ENCODE measurements around the gene FMO3. TPM values are rescaled to one million over a fixed set of nuclear protein-coding genes. Genes with fewer than 3 reads are reported as not detected.

The FMO3 gene
- total RNA-seq, 2 experiments from 2014 or later = not detected

DNA sequence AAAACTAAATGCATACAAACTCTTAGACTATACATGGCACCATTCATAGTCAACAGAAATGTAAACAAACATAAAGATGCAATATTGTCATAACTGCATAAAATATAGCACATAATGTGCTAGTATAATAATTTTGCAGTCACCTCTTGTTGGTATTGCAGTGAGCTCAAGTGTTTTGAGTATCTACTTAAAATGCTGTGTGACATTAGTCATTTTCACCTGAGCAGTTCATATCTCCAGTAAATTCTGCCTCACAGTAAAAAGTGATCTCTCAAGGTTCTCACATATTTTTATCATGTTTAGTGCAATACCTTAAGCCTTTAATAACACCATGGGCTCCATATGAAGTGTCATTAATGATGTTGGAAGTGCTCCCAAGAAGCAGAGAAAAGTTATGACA is 64.8 kb downstream of the FMO3 start:
- CTCF ChIA-PET = no interaction called here

DNA sequence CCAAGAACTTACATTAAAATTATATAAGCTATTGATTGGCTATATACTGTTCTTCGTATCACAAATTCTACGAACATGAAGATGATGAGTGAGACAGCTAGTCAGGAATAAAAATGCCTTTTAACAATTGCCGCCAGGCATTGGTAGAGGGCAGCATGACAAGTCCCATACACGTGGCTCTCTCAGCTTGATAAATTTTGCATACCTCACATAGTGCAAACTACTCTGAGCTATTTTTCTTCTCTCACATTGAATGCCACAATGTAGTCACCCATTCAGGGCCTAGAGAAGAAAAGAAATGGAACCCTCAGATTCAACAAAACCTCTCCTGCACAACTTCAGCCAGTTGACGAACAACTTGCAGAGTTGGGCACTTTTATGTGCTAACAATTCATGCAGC is 67.4 kb downstream of the FMO3 start:
- CTCF ChIA-PET = no interaction called here
- POLR2A ChIA-PET = no interaction called here

More for the DNA sequence above, 64.8 kb downstream of the FMO3 start:
- POLR2A ChIA-PET = no interaction called here

DNA sequence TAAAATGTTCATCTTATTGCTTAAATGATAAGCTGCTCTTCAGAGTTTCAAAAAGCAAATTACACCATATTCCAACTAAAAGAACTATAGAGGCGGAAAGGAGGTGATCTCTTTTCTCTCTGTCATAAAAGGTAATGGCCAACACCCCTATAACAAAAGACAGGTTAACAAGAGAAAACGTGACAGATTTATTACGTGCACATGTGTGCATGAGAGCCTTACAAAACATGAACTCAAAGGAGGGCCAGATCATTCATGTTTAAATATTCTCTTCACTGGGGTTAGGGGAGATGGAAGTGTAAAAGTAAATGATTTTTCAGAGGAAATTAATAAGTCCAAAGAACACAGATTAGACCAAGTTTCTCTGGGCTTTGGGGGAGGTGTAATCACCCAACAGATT is 67.8 kb downstream of the FMO3 start:
- ChIA-PET POLR2A (no interaction called here), CTCF (no interaction called here)

DNA sequence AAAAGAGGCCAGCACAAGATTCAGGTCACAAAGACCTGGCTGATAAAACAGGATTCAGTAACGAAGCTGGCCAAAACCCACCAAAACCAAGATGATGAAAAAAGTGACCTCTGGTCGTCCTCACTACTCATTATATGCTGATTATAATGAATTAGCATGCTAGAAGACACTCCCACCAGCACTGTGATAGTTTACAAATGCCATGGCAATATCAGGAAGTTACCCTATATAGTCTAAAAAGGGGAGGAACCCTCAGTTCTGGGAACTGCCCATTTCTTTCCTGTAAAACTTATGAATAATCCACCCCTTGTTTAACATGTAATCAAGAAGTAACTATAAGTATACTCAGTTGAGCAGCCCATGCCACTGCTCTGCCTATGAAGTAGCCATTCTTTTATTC is 68.4 kb downstream of the FMO3 start:
- ChIA-PET CTCF (no interaction called here), POLR2A (no interaction called here)

DNA sequence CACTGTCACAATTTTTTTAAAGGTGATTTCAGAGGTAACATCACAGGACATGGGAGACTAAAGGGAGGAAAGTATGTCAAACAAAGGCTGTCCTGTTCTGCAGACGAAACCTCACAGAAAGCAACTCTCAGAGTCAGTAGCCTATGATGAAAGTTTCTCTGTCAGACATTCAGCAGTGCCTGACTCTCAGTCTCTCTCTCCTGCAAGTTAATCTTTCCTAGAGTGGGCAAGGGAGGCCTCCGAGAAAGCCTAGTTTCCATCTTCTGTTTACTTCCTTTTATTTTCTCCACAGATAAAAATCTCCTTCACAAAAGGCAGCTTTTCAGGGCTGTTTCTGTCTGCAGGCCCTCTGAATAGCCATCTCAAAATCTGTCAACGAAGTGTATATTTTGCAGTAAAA is 69.5 kb downstream of the FMO3 start:
- ChIA-PET POLR2A (no interaction called here), CTCF (no interaction called here)

DNA sequence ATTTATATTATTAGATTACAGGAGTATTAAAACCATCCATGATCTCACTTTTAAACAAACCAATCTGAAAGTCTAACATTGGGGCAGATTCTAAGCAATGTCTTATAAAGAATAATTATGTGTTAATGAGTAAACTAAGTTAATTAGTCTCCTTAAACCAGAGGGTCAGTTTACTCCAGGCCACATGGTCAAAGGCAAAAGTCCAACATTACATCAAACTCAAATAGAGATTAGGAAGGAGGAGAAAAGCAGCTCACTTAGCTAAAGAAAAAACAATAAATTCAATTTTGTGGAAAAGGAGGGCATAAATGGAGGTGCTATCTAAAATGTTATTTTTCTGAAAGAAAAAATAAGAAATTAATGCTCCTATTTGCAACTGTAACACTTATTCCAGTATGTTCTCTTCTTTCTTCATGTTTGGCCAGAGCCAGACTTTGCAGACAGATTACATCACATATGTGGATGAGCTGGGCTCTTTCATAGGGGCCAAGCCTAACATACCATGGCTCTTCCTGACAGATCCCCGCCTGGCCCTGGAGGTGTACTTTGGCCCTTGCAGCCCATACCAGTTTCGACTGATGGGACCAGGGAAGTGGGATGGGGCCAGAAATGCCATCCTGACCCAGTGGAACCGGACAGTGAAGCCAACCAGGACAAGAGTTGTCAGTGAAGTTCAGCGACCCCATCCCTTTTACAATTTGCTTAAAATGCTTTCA is 70.1 kb downstream of the FMO3 start:
- POLR2A ChIA-PET = no interaction called here
- CTCF ChIA-PET = no interaction called here

DNA sequence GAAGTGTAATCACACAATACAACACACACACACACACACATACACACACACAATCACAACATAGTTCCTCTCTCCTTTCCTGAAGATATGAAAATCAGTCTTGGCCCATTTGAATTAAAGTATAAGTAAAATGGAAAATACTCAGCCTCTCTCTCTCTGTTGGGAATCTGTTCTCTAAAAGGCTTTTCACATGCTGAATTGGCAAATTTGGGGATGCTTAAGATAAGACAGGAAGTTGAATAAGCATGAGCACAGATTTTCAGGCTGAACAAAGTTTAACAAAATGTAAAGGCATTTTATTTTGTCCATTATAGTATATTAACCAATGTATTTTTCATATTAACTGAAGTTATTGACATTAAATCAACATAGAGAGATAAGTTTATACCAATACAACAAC is 70.7 kb downstream of the FMO3 start:
- POLR2A ChIA-PET = no interaction called here
- CTCF ChIA-PET = no interaction called here

DNA sequence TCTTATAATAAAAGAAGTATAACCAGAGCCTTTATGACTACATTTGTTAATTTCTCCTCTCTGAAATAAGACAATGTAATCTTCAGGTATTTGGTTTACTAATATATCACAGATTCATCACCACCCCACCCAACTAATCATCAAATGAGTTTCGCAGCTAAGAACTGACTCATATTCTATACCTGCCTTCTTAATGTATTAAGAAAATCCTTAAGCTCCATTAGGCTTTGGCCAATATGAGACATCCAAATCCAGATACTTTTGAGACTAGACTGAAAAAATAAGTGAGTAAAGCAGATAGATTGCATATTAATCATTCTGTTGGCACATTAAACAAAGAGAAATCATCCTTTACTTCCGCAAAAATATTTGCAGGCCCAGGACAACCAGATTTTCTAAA is 75.7 kb downstream of the FMO3 start:
- POLR2A ChIA-PET = no interaction called here

More for the DNA sequence above, 75.7 kb downstream of the FMO3 start:
- CTCF ChIA-PET = no interaction called here

Other genes starting within 250 kb of the FMO3 start
- not detected for gene MROH9, start 155.4 kb upstream of the FMO3 start, total RNA-seq
- gene FMO2, start 94.4 kb downstream of the FMO3 start, total RNA-seq = not detected
- gene FMO1, start 157.6 kb downstream of the FMO3 start, total RNA-seq = not detected
- gene FMO4, start 223.3 kb downstream of the FMO3 start, total RNA-seq = 1 to 10 TPM; 1.0 to 1.4 TPM